Neural progenitor cell (in vitro differentiated cells): ENCODE results near the gene ARSJ. TPM values are rescaled to one million over a fixed set of nuclear protein-coding genes. Genes with fewer than 3 reads are reported as not detected.

ENCODE experiments used
- DNase-seq: peaks from one replicate; pipeline ENCODE4 v3.0.0-alpha.2; 2016; ENCODE audit warnings: low spot score
- H2AFZ ChIP-seq: fragments of 200-600 bp; sonication (generic); replicated peaks from 2 replicates; pipeline ENCODE4 v1.6.1; 2016; ENCODE audit warnings: antibody characterized with exemption
- H3F3A ChIP-seq: fragments of 200-600 bp; sonication (generic); 2 replicates; pipeline ENCODE4 v1.6.1; 2016; ENCODE audit warnings: antibody characterized with exemption, low read depth
- H3K27ac ChIP-seq: fragments of 200-600 bp; sonication (generic); 2 replicates; pipeline ENCODE4 v1.5.1; 2016; ENCODE audit warnings: mild to moderate bottlenecking
- H3K27me3 ChIP-seq: fragments of 200-600 bp; sonication (generic); 2 replicates; pipeline ENCODE4 v1.6.1; 2016; ENCODE audit warnings: mild to moderate bottlenecking, moderate library complexity
- H3K36me3 ChIP-seq: fragments of 200-600 bp; sonication (generic); 2 replicates; pipeline ENCODE4 v1.5.1; 2016
- H3K4me1 ChIP-seq: fragments of 200-600 bp; sonication (generic); 2 replicates; pipeline ENCODE4 v1.6.1; 2016; ENCODE audit warnings: mixed run types
- H3K4me2 ChIP-seq: fragments of 200-600 bp; sonication (generic); 2 replicates; pipeline ENCODE4 v1.6.1; 2016
- H3K4me3 ChIP-seq: fragments of 200-600 bp; sonication (generic); 2 replicates; pipeline ENCODE4 v1.5.1; 2016
- H3K79me2 ChIP-seq: fragments of 200-600 bp; sonication (generic); 2 replicates; pipeline ENCODE4 v1.6.1; 2016; ENCODE audit warnings: low read depth
- H3K9ac ChIP-seq: fragments of 200-600 bp; sonication (generic); 2 replicates; pipeline ENCODE4 v1.6.1; 2016
- H3K9me3 ChIP-seq: fragments of 200-600 bp; sonication (generic); 2 replicates; pipeline ENCODE4 v1.5.1; 2016; ENCODE audit warnings: low read depth
- H4K20me1 ChIP-seq: fragments of 200-600 bp; sonication (generic); 2 replicates; pipeline ENCODE4 v1.6.1; 2016; ENCODE audit warnings: low read depth
- H3K27ac Mint-ChIP-seq: 3 replicates; pipeline ENCODE4 v1.8.0; 2021; ENCODE audit warnings: mixed read lengths
- H3K27me3 Mint-ChIP-seq: 2 replicates; pipeline ENCODE4 v1.8.0; 2022; ENCODE audit warnings: low read depth, mild to moderate bottlenecking, inconsistent platforms, moderate library complexity, mixed read lengths; ENCODE audit not compliant: insufficient read depth
- H3K36me3 Mint-ChIP-seq: 3 replicates; pipeline ENCODE4 v1.8.0; 2021; ENCODE audit warnings: mixed read lengths
- H3K4me1 Mint-ChIP-seq: 3 replicates; pipeline ENCODE4 v1.8.0; 2021; ENCODE audit warnings: mixed read lengths
- H3K4me3 Mint-ChIP-seq: 3 replicates; pipeline ENCODE4 v1.8.0; 2021; ENCODE audit warnings: mild to moderate bottlenecking, moderate library complexity, mixed read lengths
- H3K9me3 Mint-ChIP-seq: 3 replicates; pipeline ENCODE4 v1.8.0; 2020; ENCODE audit warnings: mixed read lengths
- EZH2 ChIP-seq: fragments of 200-600 bp; sonication (generic); IDR thresholded peaks from 2 replicates; pipeline ENCODE4 v1.6.1; 2017; ENCODE audit warnings: antibody characterized with exemption, mild to moderate bottlenecking, moderate library complexity
- EZH2phosphoT487 ChIP-seq: fragments of 200-600 bp; sonication (generic); IDR thresholded peaks from 2 replicates; pipeline ENCODE4 v1.6.1; 2017; ENCODE audit warnings: antibody characterized with exemption
- total RNA-seq: library from RNA; depleted of rRNA; stranded (reverse); fragments of >200 nt; gene quantifications from 2 replicates; pipeline ENCODE4 v1.2.3, GENCODE V29; 2015; ENCODE audit warnings: low replicate concordance
- TF ChIP-seq, protein P1 (sequence below): fragments of 200-600 bp; sonication (generic); IDR thresholded peaks from 2 replicates; pipeline ENCODE4 v1.5.1; 2017; ENCODE audit warnings: antibody characterized with exemption, mild to moderate bottlenecking

ARSJ gene
- total RNA-seq, 1 donor from 2014 or later = 0.28 TPM

DNA sequence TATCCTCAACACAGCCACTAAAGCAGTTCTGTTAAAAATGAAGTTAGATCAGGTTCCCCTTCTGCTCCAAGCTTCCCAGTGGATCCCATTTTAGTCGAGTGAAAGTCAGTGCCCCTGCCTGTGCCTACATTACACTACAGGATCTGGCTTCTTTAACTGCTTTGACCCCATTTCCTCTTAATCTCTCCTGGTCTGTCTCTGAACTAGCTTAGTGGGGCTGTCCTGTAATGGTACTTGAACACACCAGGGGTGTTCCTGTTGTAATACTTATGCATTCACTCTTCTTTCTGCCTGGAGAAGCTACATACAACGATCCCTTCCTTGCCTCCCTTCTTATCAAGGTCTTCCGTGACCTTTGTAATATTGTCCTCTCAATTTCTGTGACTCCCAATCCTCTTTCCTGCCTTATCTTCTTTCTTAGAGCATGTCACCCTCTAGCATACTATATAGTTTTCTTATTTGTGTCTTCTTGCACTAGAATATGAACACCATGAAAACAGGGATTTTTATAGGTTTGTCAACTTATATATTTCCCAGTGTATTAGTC is 16.7 kb downstream of the ARSJ start:
- TF ChIP-seq, protein P1, sequence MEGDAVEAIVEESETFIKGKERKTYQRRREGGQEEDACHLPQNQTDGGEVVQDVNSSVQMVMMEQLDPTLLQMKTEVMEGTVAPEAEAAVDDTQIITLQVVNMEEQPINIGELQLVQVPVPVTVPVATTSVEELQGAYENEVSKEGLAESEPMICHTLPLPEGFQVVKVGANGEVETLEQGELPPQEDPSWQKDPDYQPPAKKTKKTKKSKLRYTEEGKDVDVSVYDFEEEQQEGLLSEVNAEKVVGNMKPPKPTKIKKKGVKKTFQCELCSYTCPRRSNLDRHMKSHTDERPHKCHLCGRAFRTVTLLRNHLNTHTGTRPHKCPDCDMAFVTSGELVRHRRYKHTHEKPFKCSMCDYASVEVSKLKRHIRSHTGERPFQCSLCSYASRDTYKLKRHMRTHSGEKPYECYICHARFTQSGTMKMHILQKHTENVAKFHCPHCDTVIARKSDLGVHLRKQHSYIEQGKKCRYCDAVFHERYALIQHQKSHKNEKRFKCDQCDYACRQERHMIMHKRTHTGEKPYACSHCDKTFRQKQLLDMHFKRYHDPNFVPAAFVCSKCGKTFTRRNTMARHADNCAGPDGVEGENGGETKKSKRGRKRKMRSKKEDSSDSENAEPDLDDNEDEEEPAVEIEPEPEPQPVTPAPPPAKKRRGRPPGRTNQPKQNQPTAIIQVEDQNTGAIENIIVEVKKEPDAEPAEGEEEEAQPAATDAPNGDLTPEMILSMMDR = no peak
- TF ChIP-seq EZH2 (no peak), EZH2phosphoT487 (no peak)
- Histone ChIP-seq H4K20me1 (no peaks in the 10 kb centered on the region), H3K4me3 (no peak overlapping the region), H2AFZ (no peak overlapping the region), H3K4me1 (no peaks in the 10 kb centered on the region), H3K36me3 (no peaks in the 10 kb centered on the region), H3F3A (no peaks in the 10 kb centered on the region), H3K27me3 (no peaks in the 10 kb centered on the region), H3K4me2 (no peak overlapping the region), H3K27ac (no peak overlapping the region), H3K9me3 (no peaks in the 10 kb centered on the region), H3K79me2 (no peaks in the 10 kb centered on the region), H3K9ac (no peak overlapping the region)
- Mint-ChIP-seq H3K4me1 (no peaks in the 10 kb centered on the region), H3K9me3 (no peaks in the 10 kb centered on the region), H3K27ac (no peak overlapping the region), H3K4me3 (no peak overlapping the region), H3K27me3 (no peaks in the 10 kb centered on the region), H3K36me3 (no peaks in the 10 kb centered on the region)
- no peak for DNase-seq

DNA sequence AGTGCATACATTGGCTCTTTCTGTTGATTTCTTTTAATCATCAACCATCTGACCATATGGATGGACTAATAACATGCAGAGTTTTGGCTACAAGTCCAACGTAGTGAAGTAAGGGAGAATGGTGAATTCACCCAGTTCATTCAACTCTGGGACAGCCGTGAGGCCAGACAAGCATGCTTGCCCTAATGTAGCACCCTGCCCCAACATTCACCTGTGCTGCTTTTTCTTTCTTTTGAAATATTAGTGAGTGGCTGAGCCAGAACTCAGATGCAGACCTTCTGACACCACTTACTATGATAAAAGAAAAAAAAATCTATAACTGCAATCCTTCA is 17.5 kb downstream of the ARSJ start:
- H3K4me1 Mint-ChIP-seq = no peaks in the 10 kb centered on the region
- TF ChIP-seq, protein P1 = no peak
- no peak for TF ChIP-seq EZH2
- TF ChIP-seq EZH2phosphoT487 = no peak
- no peaks in the 10 kb centered on the region for H3F3A ChIP-seq
- H3K27me3 ChIP-seq = no peaks in the 10 kb centered on the region
- H3K9ac ChIP-seq = no peak overlapping the region
- H2AFZ ChIP-seq = no peak overlapping the region
- no peaks in the 10 kb centered on the region for H3K36me3 Mint-ChIP-seq
- H3K4me1 ChIP-seq = no peaks in the 10 kb centered on the region
- H3K4me3 Mint-ChIP-seq = no peak overlapping the region
- H3K4me2 ChIP-seq = no peak overlapping the region
- H3K4me3 ChIP-seq = no peak overlapping the region
- H3K27ac ChIP-seq = no peak overlapping the region
- H3K27ac Mint-ChIP-seq = no peak overlapping the region
- no peaks in the 10 kb centered on the region for H3K36me3 ChIP-seq
- H3K9me3 Mint-ChIP-seq = no peaks in the 10 kb centered on the region
- no peaks in the 10 kb centered on the region for H3K79me2 ChIP-seq
- H4K20me1 ChIP-seq = no peaks in the 10 kb centered on the region
- no peaks in the 10 kb centered on the region for H3K9me3 ChIP-seq
- DNase-seq = no peak
- H3K27me3 Mint-ChIP-seq = no peaks in the 10 kb centered on the region

- no peaks in the 10 kb centered on the region for H3K9me3 ChIP-seq
- no peaks in the 10 kb centered on the region for H3K36me3 Mint-ChIP-seq
- H4K20me1 ChIP-seq = no peaks in the 10 kb centered on the region
- no peaks in the 10 kb centered on the region for H3K27me3 Mint-ChIP-seq
- no peak overlapping the region for H3K4me3 Mint-ChIP-seq
- H3F3A ChIP-seq = no peaks in the 10 kb centered on the region
- DNase-seq = no peak
- no peaks in the 10 kb centered on the region for H3K9me3 Mint-ChIP-seq
- TF ChIP-seq, protein P1 = no peak
- TF ChIP-seq EZH2phosphoT487 (no peak), EZH2 (no peak)
- no peak overlapping the region for H3K9ac ChIP-seq
- no peak overlapping the region for H3K27ac ChIP-seq
- H3K27ac Mint-ChIP-seq = no peak overlapping the region
- no peaks in the 10 kb centered on the region for H3K79me2 ChIP-seq
- no peaks in the 10 kb centered on the region for H3K4me1 Mint-ChIP-seq
- no peaks in the 10 kb centered on the region for H3K27me3 ChIP-seq
- no peak overlapping the region for H2AFZ ChIP-seq
- H3K36me3 ChIP-seq = no peaks in the 10 kb centered on the region
- H3K4me3 ChIP-seq = no peak overlapping the region
- no peak overlapping the region for H3K4me2 ChIP-seq
- H3K4me1 ChIP-seq = no peaks in the 10 kb centered on the region
These were observed 18.6 kb downstream of the ARSJ start for GRCh38 chr4:113960684-113961321.
